Left colon (tissue), 2 donors: Measurements from ENCODE around the gene GPRC5A. TPM values are rescaled to one million over a fixed set of nuclear protein-coding genes. Genes with fewer than 3 reads are reported as not detected.

Experiments
- ATAC-seq: fragments of 200-7000 bp; cut with Tn5 transposase; one replicate; pipeline ENCODE4 v1.9.1; 2020; ENCODE audit warnings: mild to moderate bottlenecking, moderate library complexity
- DNase-seq, 2 donors: peaks; one replicate each; pipeline ENCODE4 v3.0.0-alpha.2; 2020
- intact Hi-C, 2 donors: fragments of 100-400 bp; cut with DNase I in 1 of 2; cut with micrococcal nuclease in 1 of 2; formaldehyde crosslinking; loops; one replicate each; pipeline versions ENCODE4 v1.11.2 to v1.14.0; 2022; cut with DNase I, micrococcal nuclease
- total RNA-seq, 2 donors: library from RNA; stranded (reverse); fragmentation: NEBNext Ultra II Directional; extraction: Animal tissue kit (Norgen Biotek cat#: 25700); gene quantifications; one replicate each; pipeline ENCODE4 v1.2.1, GENCODE V29; 2021
- donor health status: DM: no; HTN: no; CAD: no.
- donor health status: DM: yes; HTN: yes; CAD: no.

Gene GPRC5A
- total RNA-seq, 2 donors from 2014 or later: 206 to 463 TPM

GRCh38 chr12:12927211-12928079 lies 36.1 kb downstream of the GPRC5A start:
- peak; percentile 77 to 91 for DNase-seq
- ATAC-seq: peak; percentile 93
- intact Hi-C loops: no loop called here

GRCh38 chr12:12929696-12930095 lies 38.3 kb downstream of the GPRC5A start:
- ATAC-seq: no peak
- no peak for DNase-seq
- intact Hi-C loops: no loop called here

GRCh38 chr12:12930633-12931219 lies 39.4 kb downstream of the GPRC5A start:
- intact Hi-C loops: no loop called here
- no peak for ATAC-seq
- DNase-seq: no peak

- DNase-seq: no peak
- no peak for ATAC-seq
- intact Hi-C loops: no loop called here
Measured at GRCh38 chr12:12933742-12934141, 42.4 kb downstream of the GPRC5A start.

GRCh38 chr12:12934556-12934955 lies 43.2 kb downstream of the GPRC5A start:
- intact Hi-C loops: no loop called here
- no peak for DNase-seq
- ATAC-seq: no peak

GRCh38 chr12:12936983-12937491 lies 45.7 kb downstream of the GPRC5A start:
- no peak for DNase-seq
- intact Hi-C loops: no loop called here
- ATAC-seq: no peak

GRCh38 chr12:12938541-12938940 lies 47.2 kb downstream of the GPRC5A start:
- intact Hi-C loops: no loop called here
- ATAC-seq (no peak), DNase-seq (no peak)

GRCh38 chr12:12939888-12940287 lies 48.5 kb downstream of the GPRC5A start:
- intact Hi-C loops: no loop called here
- ATAC-seq: no peak
- DNase-seq: no peak

- ATAC-seq: no peak
- DNase-seq: no peak
- intact Hi-C loops: no loop called here
Measured at GRCh38 chr12:12941450-12942350, 50.3 kb downstream of the GPRC5A start.

- DNase-seq: no peak
Measured at GRCh38 chr12:12943586-12944260, 52.4 kb downstream of the GPRC5A start.

GRCh38 chr12:12945591-12945990 lies 54.2 kb downstream of the GPRC5A start:
- ATAC-seq: no peak
- intact Hi-C loops: no loop called here
- no peak for DNase-seq

More at GRCh38 chr12:12943586-12944260, 52.4 kb downstream of the GPRC5A start:
- intact Hi-C loops: no loop called here
- no peak for ATAC-seq

GRCh38 chr12:12946686-12947355 lies 55.5 kb downstream of the GPRC5A start:
- no peak for DNase-seq
- intact Hi-C loops: no loop called here
- ATAC-seq: peak; percentile 67

- intact Hi-C loops: no loop called here
- DNase-seq (no peak), ATAC-seq (no peak)
Measured at GRCh38 chr12:12947902-12948301, 56.5 kb downstream of the GPRC5A start.

- DNase-seq (no peak), ATAC-seq (no peak)
- intact Hi-C loops: no loop called here
Measured at GRCh38 chr12:12951504-12951903, 60.1 kb downstream of the GPRC5A start.

- intact Hi-C loops: no loop called here
- peak; percentile 29 for ATAC-seq
- DNase-seq: no peak
Measured at GRCh38 chr12:12952036-12952435, 60.7 kb downstream of the GPRC5A start, which contains the start of gene GPRC5D. Gene GPRC5D, minus strand, starts transcription at chr12:12952170. Its CDS starts 1,786 bp downstream, at chr12:12950384.

GRCh38 chr12:12954356-12954755 lies 63.0 kb downstream of the GPRC5A start:
- DNase-seq (no peak), ATAC-seq (no peak)
- intact Hi-C loops: no loop called here

GRCh38 chr12:12954878-12955625 lies 63.7 kb downstream of the GPRC5A start:
- intact Hi-C loops: no loop called here
- DNase-seq (no peak), ATAC-seq (no peak)
